ENCODE data around the gene DUSP9. TPM values are rescaled to one million over a fixed set of nuclear protein-coding genes. Genes with fewer than 3 reads are reported as not detected.

DUSP9 gene
- total RNA-seq, 1 donor from 2014 or later: 0.13 TPM

- DNase-seq (ENCODE audit: low read depth in 2 of 2): peak in 1 of 2 donors; percentile 44
Measured at GRCh38 chrX:153635788-153636668, 11.0 kb upstream of the DUSP9 start.

- DNase-seq (ENCODE audit: low read depth in 2 of 2): no peak
Measured at GRCh38 chrX:153636716-153637115, 10.3 kb upstream of the DUSP9 start.

- DNase-seq (ENCODE audit: low read depth in 2 of 2): no peak
Measured at GRCh38 chrX:153637121-153638040, 9.6 kb upstream of the DUSP9 start.

GRCh38 chrX:153638041-153638371 is 9.0 kb upstream of the DUSP9 start:
- no peak for DNase-seq (ENCODE audit: low read depth in 2 of 2)

GRCh38 chrX:153638436-153639176 is 8.4 kb upstream of the DUSP9 start:
- DNase-seq (ENCODE audit: low read depth in 2 of 2): no peak

GRCh38 chrX:153639177-153640044 is 7.6 kb upstream of the DUSP9 start:
- no peak for DNase-seq (ENCODE audit: low read depth in 2 of 2)

GRCh38 chrX:153640045-153640686 is 6.8 kb upstream of the DUSP9 start:
- no peak for DNase-seq (ENCODE audit: low read depth in 2 of 2)

GRCh38 chrX:153640736-153641575 is 6.0 kb upstream of the DUSP9 start:
- DNase-seq (ENCODE audit: low read depth in 2 of 2): no peak

GRCh38 chrX:153641627-153642026 is 5.4 kb upstream of the DUSP9 start:
- DNase-seq (ENCODE audit: low read depth in 2 of 2): no peak

GRCh38 chrX:153642051-153642654 is 4.8 kb upstream of the DUSP9 start:
- DNase-seq (ENCODE audit: low read depth in 2 of 2): no peak

- DNase-seq (ENCODE audit: low read depth in 2 of 2): no peak
Measured at GRCh38 chrX:153642655-153643430, 4.2 kb upstream of the DUSP9 start.

GRCh38 chrX:153643431-153644351 is 3.3 kb upstream of the DUSP9 start:
- DNase-seq (ENCODE audit: low read depth in 2 of 2): peak in 1 of 2 donors; percentile 3

GRCh38 chrX:153644356-153645125 is 2.5 kb upstream of the DUSP9 start:
- DNase-seq (ENCODE audit: low read depth in 2 of 2): no peak

- no peak for DNase-seq (ENCODE audit: low read depth in 2 of 2)
Measured at GRCh38 chrX:153645151-153645550, 1.9 kb upstream of the DUSP9 start.

GRCh38 chrX:153645921-153646488 is 998 bp upstream of the DUSP9 start:
- no peak for DNase-seq (ENCODE audit: low read depth in 2 of 2)
